ENCODE data around the gene NAPEPLD. TPM values are rescaled to one million over a fixed set of nuclear protein-coding genes. Genes with fewer than 3 reads are reported as not detected.

Gene NAPEPLD
- total and polyA plus RNA-seq, 2 donors (not counting 3 experiments of a cell fraction or from before 2014, with no cell fraction given) = 2.6 to 6.7 TPM

DNA sequence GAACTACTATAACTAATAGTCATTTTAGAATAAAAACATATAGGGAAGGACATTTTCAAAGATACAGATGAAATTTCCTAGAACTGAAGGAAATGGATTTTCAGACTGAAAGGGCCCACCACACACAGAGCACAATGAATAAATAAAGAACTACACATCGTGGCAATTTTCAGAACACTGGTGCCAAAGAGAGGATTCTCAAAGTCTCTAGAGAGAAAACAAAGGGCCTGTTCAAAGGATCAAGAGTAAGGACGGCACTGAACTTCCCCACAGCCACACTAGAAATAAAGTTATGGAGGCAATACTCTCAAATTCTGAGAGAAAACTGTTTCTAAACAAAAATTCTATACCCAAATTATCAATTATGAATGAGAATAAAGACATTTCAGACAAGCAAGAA, 21.9 kb downstream of the NAPEPLD start:
- DNase-seq (ENCODE audit: low read depth, low spot score) (no peak), FAIRE-seq (no peak)
- dilution Hi-C loops (cut with MboI; ENCODE audit: extremely low pct_ligation_motif_present, low sequenced_read_pairs) = no loop called here
- no peaks in the 10 kb centered on the region for H3K9me1 ChIP-seq (replicated peaks; ENCODE audit: control insufficient read depth, extremely low read depth, insufficient read depth, low read length)
- H3K27me3 ChIP-seq (ENCODE audit: control insufficient read depth in 2 of 2, insufficient read depth in 2 of 2, low read length in 2 of 2) = no peaks in the 10 kb centered on the region
- ChIA-PET CTCF (no interaction called here), POLR2A (no interaction called here)
- H3K4me3 ChIP-seq (replicated peaks in 1 of 3; ENCODE audit: insufficient read depth in 1 of 3, low read depth in 1 of 3, low read length in 3 of 3) = no peak overlapping the region
- no peak for TF ChIP-seq GATA2 (IDR thresholded peaks at IDR 0.05; ENCODE audit: insufficient read depth, insufficient read length, low read depth, low read length)
- no peak for TF ChIP-seq MYC (IDR thresholded peaks at IDR 0.05; ENCODE audit: low read depth, low read length)
- TF ChIP-seq, protein P1, sequence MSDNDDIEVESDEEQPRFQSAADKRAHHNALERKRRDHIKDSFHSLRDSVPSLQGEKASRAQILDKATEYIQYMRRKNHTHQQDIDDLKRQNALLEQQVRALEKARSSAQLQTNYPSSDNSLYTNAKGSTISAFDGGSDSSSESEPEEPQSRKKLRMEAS (IDR thresholded peaks at IDR 0.05; ENCODE audit: insufficient read depth, insufficient read length) = no peak
- TF ChIP-seq EZH2 (IDR thresholded peaks at IDR 0.05; ENCODE audit: borderline replicate concordance, low read depth, low read length, severe bottlenecking) = no peak
- TF ChIP-seq CTCF (IDR thresholded peaks at IDR 0.05; ENCODE audit: extremely low read depth in 1 of 2, insufficient read depth in 1 of 2, low read depth in 1 of 2, low read length in 2 of 2) = no peak
- no peak for TF ChIP-seq JUN (IDR thresholded peaks at IDR 0.05; ENCODE audit: borderline replicate concordance, insufficient read depth, insufficient read length, low read depth)
- no peak for TF ChIP-seq FOS (IDR thresholded peaks at IDR 0.05; ENCODE audit: borderline replicate concordance, insufficient read depth, low read length)
- no peak for TF ChIP-seq POLR2A (IDR thresholded peaks at IDR 0.05; ENCODE audit: low read depth, low read length)
- TF ChIP-seq POLR2AphosphoS5 (IDR thresholded peaks at IDR 0.05; ENCODE audit: insufficient read depth, low read depth, low read length) = no peak
- H3K4me2 ChIP-seq (ENCODE audit: insufficient read depth, low read length) = no peak overlapping the region
- H3K79me2 ChIP-seq (ENCODE audit: control insufficient read depth, insufficient read depth, low read length) = no peaks in the 10 kb centered on the region
- H2AFZ ChIP-seq (ENCODE audit: low read depth, low read length) = no peak overlapping the region
- H4K20me1 ChIP-seq (replicated peaks; ENCODE audit: control insufficient read depth, extremely low read depth, insufficient read depth, low read length) = no peaks in the 10 kb centered on the region
- H3K36me3 ChIP-seq (ENCODE audit: control insufficient read depth in 2 of 2, extremely low read depth in 1 of 2, insufficient read depth in 2 of 2, low read length in 2 of 2) = peaks cover 0 to 2% of the 10 kb centered on the region in 2 experiments
- H3K9me3 ChIP-seq (replicated peaks; ENCODE audit: control insufficient read depth, insufficient read depth, low read length) = no peaks in the 10 kb centered on the region
- no peak overlapping the region for H3K27ac ChIP-seq (ENCODE audit: insufficient read depth, low read depth, low read length)
- no peaks in the 10 kb centered on the region for H3K4me1 ChIP-seq (ENCODE audit: control insufficient read depth, extremely low read depth, insufficient read depth, low read length)
- BruUV-seq (replicated peaks) = no TSS peak
- intact Hi-C loops (cut with micrococcal nuclease) = no loop called here
- no peak overlapping the region for H3K9ac ChIP-seq (replicated peaks; ENCODE audit: extremely low read depth, insufficient read depth, low read length)

All from endothelial cell of umbilical vein (primary cell).